NCI-H1105 (cell line): ENCODE data around the gene ANP32D.
"Not testable (repeated sequence)": the region's sequence is repeated elsewhere in the genome, so short reads cannot be mapped to it uniquely, and the experiment has no call there.

Experiments
- DNase-seq: peaks from one replicate; lab custom pipeline; 2025; lab: John Stamatoyannopoulos, UW

The ANP32D gene

GRCh38 chr12:48472259-48472658 lies at the start of gene ANP32D:
TSS of gene ANP32D (plus strand) at chr12:48472559. CDS start at chr12:48472665, 106 bp downstream.
- DNase-seq: no peak

GRCh38 chr12:48423171-48423570 lies 49.2 kb upstream of the ANP32D start:
- DNase-seq: no peak

- no peak for DNase-seq
Measured at GRCh38 chr12:48424644-48425043, 47.7 kb upstream of the ANP32D start.

- DNase-seq: not testable (repeated sequence)
Measured at GRCh38 chr12:48434016-48434415, 38.3 kb upstream of the ANP32D start.

- DNase-seq: no peak
Measured at GRCh38 chr12:48441069-48441468, 31.3 kb upstream of the ANP32D start.

GRCh38 chr12:48442179-48442847 lies 30.0 kb upstream of the ANP32D start:
- DNase-seq: no peak

GRCh38 chr12:48445538-48445937 lies 26.8 kb upstream of the ANP32D start:
- no peak for DNase-seq

- DNase-seq: no peak
Measured at GRCh38 chr12:48446161-48446776, 26.1 kb upstream of the ANP32D start.

GRCh38 chr12:48447755-48448154 lies 24.6 kb upstream of the ANP32D start:
- no peak for DNase-seq

GRCh38 chr12:48451372-48451771 lies 21.0 kb upstream of the ANP32D start:
- DNase-seq: no peak

GRCh38 chr12:48452961-48453360 lies 19.4 kb upstream of the ANP32D start:
- DNase-seq: not testable (repeated sequence)

GRCh38 chr12:48454667-48455066 lies 17.7 kb upstream of the ANP32D start:
- DNase-seq: no peak

- DNase-seq: no peak
Measured at GRCh38 chr12:48455116-48455515, 17.2 kb upstream of the ANP32D start.

GRCh38 chr12:48459259-48459658 lies 13.1 kb upstream of the ANP32D start:
- DNase-seq: no peak

- not testable (repeated sequence) for DNase-seq
Measured at GRCh38 chr12:48469027-48469426, 3.3 kb upstream of the ANP32D start.

GRCh38 chr12:48473061-48473460 lies 702 bp downstream of the ANP32D start:
- DNase-seq: no peak

- not testable (repeated sequence) for DNase-seq
Measured at GRCh38 chr12:48474497-48474896, 2.1 kb downstream of the ANP32D start.

- DNase-seq: no peak
Measured at GRCh38 chr12:48482198-48482597, 9.8 kb downstream of the ANP32D start, which contains the start of gene C12orf54. TSS of gene C12orf54 (plus strand) at chr12:48482498. CDS start at chr12:48483297, 799 bp downstream.

- no peak for DNase-seq
Measured at GRCh38 chr12:48482930-48483329, 10.6 kb downstream of the ANP32D start.

- no peak for DNase-seq
Measured at GRCh38 chr12:48486261-48486660, 13.9 kb downstream of the ANP32D start.

GRCh38 chr12:48486679-48487078 lies 14.3 kb downstream of the ANP32D start:
- no peak for DNase-seq

- DNase-seq: no peak
Measured at GRCh38 chr12:48489012-48489411, 16.7 kb downstream of the ANP32D start.

GRCh38 chr12:48489456-48489855 lies 17.1 kb downstream of the ANP32D start:
- not testable (repeated sequence) for DNase-seq

GRCh38 chr12:48500281-48500680 lies 27.9 kb downstream of the ANP32D start:
- DNase-seq: not testable (repeated sequence)
